A673 (cell line): ENCODE results near the gene PTPRQ. TPM values are rescaled to one million over a fixed set of nuclear protein-coding genes. Genes with fewer than 3 reads are reported as not detected.

Experiments used
- BruUV-seq: library from RNA; stranded (reverse); fragments of 400-500 nt; replicated peaks from 2 replicates; lab custom pipeline; 2021; lab: Mats Ljungman, UMichigan
- CTCF ChIA-PET: fragments of 300-600 bp; sonication (Branson Sonifier 250); formaldehyde crosslinking; loops from one replicate; lab custom pipeline; 2022; ENCODE audit warnings: antibody characterized with exemption; lab: Charles Lee
- POLR2A ChIA-PET: fragments of 300-600 bp; sonication (Branson Sonifier 250); formaldehyde crosslinking; loops from one replicate; lab custom pipeline; 2022; ENCODE audit warnings: antibody characterized with exemption; ENCODE audit not compliant: low non-redundant PET; lab: Charles Lee
- DNase-seq: peaks from one replicate; pipeline ENCODE4 v3.0.0-alpha.2; 2015; ENCODE audit warnings: low spot score
- H3K27ac ChIP-seq: fragments of 200-600 bp; sonication (generic); 2 replicates; pipeline ENCODE4 v1.5.1; 2016; ENCODE audit warnings: mixed run types, low read depth, mild to moderate bottlenecking, mixed read lengths, antibody characterized with exemption, low read length; ENCODE audit not compliant: poor library complexity, severe bottlenecking
- H3K27me3 ChIP-seq: fragments of 200-600 bp; sonication (generic); replicated peaks from 2 replicates; pipeline ENCODE4 v1.6.1; 2017; ENCODE audit warnings: mixed run types, low read depth, mild to moderate bottlenecking, mixed read lengths, antibody characterized with exemption, low read length; ENCODE audit not compliant: insufficient read depth, poor library complexity
- H3K36me3 ChIP-seq: fragments of 200-600 bp; sonication (generic); 2 replicates; pipeline ENCODE4 v1.6.1; 2016; ENCODE audit warnings: mixed run types, mild to moderate bottlenecking, mixed read lengths, antibody characterized with exemption, low read length; ENCODE audit not compliant: insufficient read depth, poor library complexity, severe bottlenecking
- H3K4me1 ChIP-seq: fragments of 200-600 bp; sonication (generic); 2 replicates; pipeline ENCODE4 v1.6.1; 2017; ENCODE audit warnings: mixed run types, mild to moderate bottlenecking, mixed read lengths, antibody characterized with exemption, low read length; ENCODE audit not compliant: insufficient read depth, poor library complexity, severe bottlenecking
- H3K4me3 ChIP-seq: fragments of 200-600 bp; sonication (generic); 2 replicates; pipeline ENCODE4 v1.5.1; 2016; ENCODE audit warnings: low read depth, mixed run types, mild to moderate bottlenecking, mixed read lengths, low read length; ENCODE audit not compliant: poor library complexity, severe bottlenecking
- H3K9me3 ChIP-seq: fragments of 200-600 bp; sonication (generic); 2 replicates; pipeline ENCODE4 v1.6.1; 2016; ENCODE audit warnings: mixed run types, low read depth, mild to moderate bottlenecking, mixed read lengths, antibody characterized with exemption, low read length; ENCODE audit not compliant: poor library complexity, severe bottlenecking
- CTCF ChIP-seq: fragments of 300-800, 200-600 bp; sonication (generic); conservative IDR thresholded peaks from 2 replicates; pipeline ENCODE4 v1.5.1; 2017; ENCODE audit warnings: low read depth, mild to moderate bottlenecking, antibody characterized with exemption, low read length, moderate library complexity, mixed read lengths
- EZH2 ChIP-seq: fragments of 200-600 bp; sonication (generic); IDR thresholded peaks from 2 replicates; pipeline ENCODE4 v1.6.1; 2017; ENCODE audit warnings: borderline replicate concordance, low read depth, mild to moderate bottlenecking, mixed read lengths, antibody characterized with exemption, low read length; ENCODE audit not compliant: poor library complexity, severe bottlenecking
- intact Hi-C: fragments of 100-400 bp; cut with micrococcal nuclease; formaldehyde crosslinking; loops from one replicate; pipeline ENCODE4 v1.10.0; 2022; ENCODE audit not compliant: unreplicated experiment
- total RNA-seq: library from RNA; stranded (reverse); gene quantifications from 2 replicates; pipeline ENCODE4 v1.2.3, GENCODE V29; 2021

The PTPRQ gene
- total RNA-seq, 1 experiment from 2014 or later: 0.15 TPM

- Histone ChIP-seq H3K36me3 (no peaks in the 10 kb centered on the region), H3K4me1 (no peaks in the 10 kb centered on the region), H3K27me3 (no peaks in the 10 kb centered on the region), H3K4me3 (no peak overlapping the region), H3K9me3 (no peaks in the 10 kb centered on the region), H3K27ac (no peak overlapping the region)
- ChIA-PET POLR2A (no interaction called here), CTCF (no interaction called here)
- TF ChIP-seq CTCF (no peak), EZH2 (no peak)
- BruUV-seq: no TSS peak
- DNase-seq: no peak
- intact Hi-C loops: no loop called here
Measured at GRCh38 chr12:80484746-80485145, 40.7 kb downstream of the PTPRQ start.

GRCh38 chr12:80485222-80485987, 41.4 kb downstream of the PTPRQ start:
- CTCF ChIA-PET: no interaction called here
- no TSS peak for BruUV-seq

DNA sequence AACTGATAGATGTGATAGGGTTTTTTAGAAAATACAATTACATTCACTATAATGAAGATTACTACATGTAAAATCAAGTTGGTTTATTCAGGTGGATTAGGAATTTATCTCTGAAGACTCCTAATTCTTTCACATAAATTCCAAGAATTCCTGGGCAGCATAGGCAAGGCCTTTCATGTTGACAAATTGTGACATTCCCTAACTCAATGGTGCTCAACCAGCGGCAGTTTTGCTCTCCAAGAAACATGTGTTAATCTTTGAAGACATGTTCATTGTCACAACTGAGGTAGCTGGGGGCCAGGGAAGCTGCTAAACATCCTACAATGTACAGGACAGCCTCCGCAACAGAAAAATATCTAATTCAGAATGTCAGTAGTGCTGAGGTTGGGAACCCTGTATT, 46.3 kb downstream of the PTPRQ start:
- DNase-seq: no peak
- Histone ChIP-seq H3K4me1 (no peaks in the 10 kb centered on the region), H3K4me3 (no peak overlapping the region), H3K27ac (no peak overlapping the region), H3K27me3 (no peaks in the 10 kb centered on the region), H3K36me3 (no peaks in the 10 kb centered on the region), H3K9me3 (no peaks in the 10 kb centered on the region)
- BruUV-seq: no TSS peak
- ChIA-PET CTCF (no interaction called here), POLR2A (no interaction called here)
- intact Hi-C loops: no loop called here
- no peak for TF ChIP-seq CTCF
- no peak for TF ChIP-seq EZH2

More at GRCh38 chr12:80485222-80485987, 41.4 kb downstream of the PTPRQ start:
- intact Hi-C loops: no loop called here
- no peak for DNase-seq
- Histone ChIP-seq H3K27me3 (no peaks in the 10 kb centered on the region), H3K9me3 (no peaks in the 10 kb centered on the region), H3K4me3 (no peak overlapping the region), H3K36me3 (no peaks in the 10 kb centered on the region), H3K27ac (no peak overlapping the region), H3K4me1 (no peaks in the 10 kb centered on the region)
- POLR2A ChIA-PET: no interaction called here
- TF ChIP-seq EZH2 (no peak), CTCF (no peak)
